Measurements from ENCODE around the gene BORCS5.

GRCh38 chr12:12498210-12498609 lies 141.3 kb downstream of the BORCS5 start:
- TF ChIP-seq, protein P1, sequence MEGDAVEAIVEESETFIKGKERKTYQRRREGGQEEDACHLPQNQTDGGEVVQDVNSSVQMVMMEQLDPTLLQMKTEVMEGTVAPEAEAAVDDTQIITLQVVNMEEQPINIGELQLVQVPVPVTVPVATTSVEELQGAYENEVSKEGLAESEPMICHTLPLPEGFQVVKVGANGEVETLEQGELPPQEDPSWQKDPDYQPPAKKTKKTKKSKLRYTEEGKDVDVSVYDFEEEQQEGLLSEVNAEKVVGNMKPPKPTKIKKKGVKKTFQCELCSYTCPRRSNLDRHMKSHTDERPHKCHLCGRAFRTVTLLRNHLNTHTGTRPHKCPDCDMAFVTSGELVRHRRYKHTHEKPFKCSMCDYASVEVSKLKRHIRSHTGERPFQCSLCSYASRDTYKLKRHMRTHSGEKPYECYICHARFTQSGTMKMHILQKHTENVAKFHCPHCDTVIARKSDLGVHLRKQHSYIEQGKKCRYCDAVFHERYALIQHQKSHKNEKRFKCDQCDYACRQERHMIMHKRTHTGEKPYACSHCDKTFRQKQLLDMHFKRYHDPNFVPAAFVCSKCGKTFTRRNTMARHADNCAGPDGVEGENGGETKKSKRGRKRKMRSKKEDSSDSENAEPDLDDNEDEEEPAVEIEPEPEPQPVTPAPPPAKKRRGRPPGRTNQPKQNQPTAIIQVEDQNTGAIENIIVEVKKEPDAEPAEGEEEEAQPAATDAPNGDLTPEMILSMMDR (IDR thresholded peaks at IDR 0.05 in 8 of 11, conservative IDR thresholded peaks at IDR 0.05 in 3 of 11) = no peak
- no peak for TF ChIP-seq POLR2AphosphoS5 (IDR thresholded peaks at IDR 0.05)
- no peak for TF ChIP-seq POLR2A (IDR thresholded peaks at IDR 0.05)
